Activated T-cell treated with anti-CD3 and anti-CD28 coated beads for 24 hours (primary cell): ENCODE results near the gene TPM3.
A peak's percentile ranks its signal among the peaks of the same experiment; 100 is the strongest.
"Not testable (repeated sequence)": the region's sequence is repeated elsewhere in the genome, so short reads cannot be mapped to it uniquely, and the experiment has no call there.

Experiments
- DNase-seq: peaks from one replicate; pipeline ENCODE4 v3.0.0-alpha.2; 2020; ENCODE audit warnings: low read depth

TPM3 gene

DNA sequence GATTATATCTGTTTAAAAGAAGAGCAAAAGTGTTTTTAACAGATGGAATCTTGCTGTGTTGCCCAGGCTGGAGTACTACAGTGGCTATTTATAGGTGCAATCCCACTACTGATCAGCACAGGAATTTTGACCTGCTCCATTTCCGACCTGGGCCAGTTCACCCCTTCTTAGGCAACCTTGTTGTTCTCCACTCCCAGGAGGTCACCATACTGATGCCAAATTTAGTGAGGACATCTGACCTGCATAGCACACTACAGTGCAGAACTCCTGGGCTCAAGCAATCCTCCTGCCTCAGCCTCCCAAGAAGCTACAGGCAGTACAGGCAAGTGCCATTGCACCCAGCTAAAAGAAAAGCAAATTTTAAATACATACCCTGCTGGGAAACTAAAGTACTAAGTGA, 25.7 kb downstream of the TPM3 start:
- no peak for DNase-seq

DNA sequence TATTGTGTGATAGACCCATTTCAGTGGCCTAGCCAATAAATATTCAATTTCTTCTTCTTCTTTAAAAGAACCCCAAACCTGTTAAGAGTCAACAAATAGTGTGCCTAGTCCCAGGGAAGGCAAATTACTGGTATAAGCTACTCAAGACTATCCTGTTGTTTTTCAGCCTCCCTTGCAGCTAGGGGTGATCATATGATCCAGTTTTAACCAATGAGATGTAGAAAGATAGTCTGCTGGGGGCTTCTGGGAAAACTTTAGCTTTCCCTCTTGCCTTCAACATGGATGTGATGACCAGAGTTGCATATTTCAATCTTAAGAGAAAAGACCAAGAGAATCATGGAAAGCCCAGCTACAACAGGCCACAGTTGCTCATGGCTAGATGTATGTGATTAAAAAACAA, 32.3 kb downstream of the TPM3 start:
- no peak for DNase-seq

DNA sequence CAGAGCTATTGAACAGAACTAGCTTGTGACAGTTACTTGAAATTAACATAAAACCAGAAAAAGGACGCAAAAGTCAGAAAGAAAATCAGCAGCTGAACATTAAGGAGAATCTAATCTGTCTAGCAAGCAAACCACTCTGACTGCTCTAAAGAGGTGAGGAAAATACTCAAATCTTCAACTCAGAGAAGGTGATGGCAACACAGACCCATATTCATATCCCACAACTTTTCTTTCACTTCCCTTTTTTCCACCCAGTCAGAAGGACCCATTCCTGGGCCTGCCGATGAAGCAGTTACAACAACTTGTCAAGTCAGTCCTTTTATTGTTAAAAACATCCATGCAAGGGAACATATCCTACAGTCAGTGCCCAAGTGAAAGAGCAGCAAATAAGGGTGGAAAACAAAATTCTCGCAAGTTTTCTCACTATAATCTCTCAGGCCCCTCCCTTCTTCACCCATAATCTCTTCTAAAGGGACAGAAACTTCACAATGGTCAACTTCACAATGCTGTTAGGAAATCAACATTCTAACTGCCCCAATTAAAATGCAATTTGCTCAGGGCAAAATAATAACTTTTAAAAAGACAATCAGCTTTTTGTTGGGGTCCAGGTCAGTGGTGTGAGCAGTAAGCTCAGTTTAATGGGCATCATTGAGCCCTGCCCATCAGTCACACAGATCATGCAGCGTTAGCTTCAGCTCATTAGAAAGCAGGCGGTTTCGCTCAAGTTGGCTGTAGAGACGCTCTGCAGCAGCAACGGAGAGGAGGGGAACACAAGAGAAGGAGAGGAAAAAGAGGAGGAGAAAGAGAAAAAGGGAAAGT, 33.4 kb downstream of the TPM3 start:
- DNase-seq: no peak

DNA sequence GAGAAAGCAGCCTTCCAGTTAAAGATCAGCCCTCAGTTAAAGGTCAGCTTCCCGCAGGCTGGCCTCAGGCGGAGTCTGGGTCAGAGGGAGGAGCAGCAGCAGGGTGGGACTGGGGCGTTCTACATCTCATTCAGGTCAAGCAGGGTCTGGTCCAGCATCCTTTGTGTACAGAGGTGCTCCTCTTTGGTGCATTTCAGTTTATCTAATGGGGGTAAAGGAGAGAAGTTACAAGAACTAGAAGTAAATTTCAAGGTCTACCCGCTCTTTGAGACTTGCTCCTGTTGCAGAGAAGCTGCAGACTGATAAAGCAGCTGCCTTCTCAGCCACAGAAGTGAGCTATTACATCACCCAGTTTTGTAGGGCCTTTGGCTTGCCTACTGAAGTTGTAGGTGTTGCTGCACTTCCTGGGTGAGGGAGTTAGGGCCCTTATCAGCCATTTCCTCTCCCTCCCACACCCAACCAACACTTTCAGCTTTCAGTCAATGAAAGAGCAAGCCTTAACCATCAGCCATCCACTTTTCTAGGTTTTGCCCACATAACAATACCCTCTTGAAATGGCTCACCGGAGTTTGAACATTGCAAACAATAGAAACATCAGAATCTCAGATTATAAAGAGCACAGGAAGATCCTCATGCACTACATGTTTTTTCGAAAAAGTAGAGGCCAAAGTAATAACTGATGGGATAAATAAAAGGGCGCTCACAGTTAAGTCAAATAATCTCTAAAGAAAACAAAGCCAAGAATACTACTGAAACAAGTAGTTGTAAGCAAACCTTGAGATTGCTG, 34.2 kb downstream of the TPM3 start:
- peak; percentile 61 for DNase-seq

DNA sequence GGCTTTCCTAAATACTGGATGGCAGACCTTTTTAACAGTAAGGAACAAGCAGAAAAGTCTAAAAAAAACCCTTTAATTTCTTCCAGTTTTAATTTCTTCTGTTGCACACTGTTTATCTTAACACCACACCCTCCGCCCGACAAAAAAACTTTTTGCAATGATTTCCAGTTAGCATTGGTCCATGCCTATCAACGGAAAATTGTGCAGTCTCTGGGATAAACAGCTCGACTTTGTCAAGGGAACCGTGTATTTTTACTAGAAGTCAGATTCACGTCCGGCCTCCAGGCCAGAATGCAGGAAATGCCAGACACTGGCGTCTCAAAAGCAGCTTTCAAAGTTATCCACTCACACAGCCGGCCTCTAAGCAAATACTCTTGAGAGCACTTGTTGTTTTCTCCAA, 36.6 kb downstream of the TPM3 start:
- DNase-seq: no peak

DNA sequence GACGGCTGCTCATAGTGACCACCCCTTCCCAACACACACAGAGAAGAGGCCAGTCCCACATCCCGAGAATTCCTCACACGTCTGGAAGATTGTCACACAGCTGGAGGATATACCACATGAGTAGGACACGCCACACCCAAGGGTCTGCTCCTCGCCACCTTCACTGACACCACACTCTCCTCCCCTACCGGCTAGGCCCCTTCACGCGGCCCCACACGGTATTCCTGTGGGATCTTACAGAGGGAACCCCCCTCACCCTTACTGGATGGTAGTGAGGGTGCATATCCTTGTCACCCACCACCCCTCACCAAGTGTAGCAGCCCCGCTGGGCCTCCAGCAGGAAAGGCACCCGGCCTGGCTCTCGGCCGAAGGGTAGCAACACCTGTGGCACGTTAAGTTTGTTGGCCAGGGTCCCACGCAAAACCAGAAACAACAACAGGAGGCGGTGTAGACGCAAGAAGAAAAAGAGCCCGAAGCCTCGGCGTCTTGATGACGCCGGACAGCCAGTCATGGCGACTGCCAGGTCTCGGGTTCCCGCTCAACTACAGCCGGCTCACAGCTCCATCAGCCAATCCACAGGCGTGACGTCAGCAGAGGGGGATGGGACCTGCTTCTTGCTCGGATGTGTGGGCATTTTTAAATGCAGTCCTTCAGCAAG, 37.2 kb downstream of the TPM3 start, which contains the start of gene NUP210L:
Gene NUP210L (minus strand): TSS at position 540 of the 658 bp plus-strand sequence.
- no peak for DNase-seq

DNA sequence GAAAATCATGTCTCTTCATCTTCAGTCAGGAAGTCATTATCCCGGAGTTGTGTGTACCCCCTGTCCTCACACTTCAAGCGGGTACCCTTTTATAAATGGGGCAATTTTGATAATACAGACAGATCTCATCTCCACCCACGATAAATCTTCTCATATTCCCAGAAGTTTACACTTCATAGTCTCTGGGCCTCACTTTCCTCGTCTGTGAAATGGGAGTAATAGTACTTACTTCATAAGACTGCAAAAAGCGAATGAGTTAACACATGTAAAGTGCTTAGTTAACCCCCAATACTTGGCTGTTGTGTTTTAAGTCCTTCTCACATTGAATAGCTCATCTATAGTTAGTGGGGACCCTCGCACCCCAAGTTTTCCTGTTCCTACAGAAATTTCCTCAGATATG, 37.8 kb downstream of the TPM3 start:
- no peak for DNase-seq

DNA sequence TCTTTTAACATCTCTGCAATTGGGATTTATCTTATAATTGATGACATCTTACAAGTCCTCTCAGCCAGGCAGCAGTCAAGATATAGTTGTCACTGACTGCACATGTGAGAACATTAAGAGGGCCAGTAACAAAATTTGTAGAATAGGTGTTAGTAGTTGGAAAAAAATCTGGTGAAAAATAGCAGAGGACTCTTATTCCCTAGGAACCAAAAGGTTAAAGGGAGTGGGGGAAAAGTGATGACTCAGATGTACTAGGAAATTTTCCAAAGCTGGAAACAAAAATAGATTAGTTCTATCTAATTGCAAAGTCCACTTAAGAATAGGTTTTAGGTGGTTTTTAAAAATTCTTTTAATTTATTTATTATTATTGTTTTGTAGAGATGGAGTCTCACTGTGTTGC, 40.6 kb downstream of the TPM3 start:
- no peak for DNase-seq

DNA sequence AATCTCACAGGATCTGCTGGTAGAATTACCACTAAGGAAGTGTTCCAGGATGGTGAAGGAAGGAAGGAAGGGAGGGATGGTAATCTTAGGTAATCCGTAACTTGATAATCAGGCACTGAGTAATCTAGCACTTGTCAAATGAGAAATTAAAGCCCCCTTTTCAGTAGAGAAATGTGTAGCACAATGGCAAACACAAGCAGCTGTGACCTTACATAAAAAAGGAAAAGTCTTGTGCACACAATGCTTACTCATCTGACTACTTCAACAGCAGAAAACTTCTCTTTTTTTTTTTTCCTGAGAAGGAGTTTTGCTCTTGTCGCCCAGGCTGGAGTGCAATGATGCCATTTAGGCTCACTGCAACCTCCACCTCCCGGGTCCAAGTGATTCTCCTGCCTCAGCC, 43.1 kb downstream of the TPM3 start:
- no peak for DNase-seq

DNA sequence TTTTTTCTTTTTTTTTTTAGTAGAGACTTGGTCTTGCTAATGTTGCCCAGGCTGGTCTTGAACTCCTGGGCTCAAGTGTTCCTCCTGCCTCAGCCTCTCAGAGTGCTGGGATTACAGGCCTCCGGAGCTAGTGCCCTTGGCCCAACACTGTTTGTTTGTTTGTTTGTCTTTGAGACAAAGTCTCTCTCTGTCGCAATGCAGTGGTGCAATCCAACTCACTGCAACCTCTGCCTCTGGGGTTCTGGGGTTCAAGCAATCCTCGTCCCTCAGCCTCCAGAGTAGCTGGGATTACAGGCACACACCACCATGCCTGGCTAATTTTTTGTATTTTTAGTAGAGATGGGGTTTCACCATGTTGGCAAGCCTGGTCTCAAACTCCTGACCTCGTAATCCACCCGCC, 44.4 kb downstream of the TPM3 start:
- not testable (repeated sequence) for DNase-seq

DNA sequence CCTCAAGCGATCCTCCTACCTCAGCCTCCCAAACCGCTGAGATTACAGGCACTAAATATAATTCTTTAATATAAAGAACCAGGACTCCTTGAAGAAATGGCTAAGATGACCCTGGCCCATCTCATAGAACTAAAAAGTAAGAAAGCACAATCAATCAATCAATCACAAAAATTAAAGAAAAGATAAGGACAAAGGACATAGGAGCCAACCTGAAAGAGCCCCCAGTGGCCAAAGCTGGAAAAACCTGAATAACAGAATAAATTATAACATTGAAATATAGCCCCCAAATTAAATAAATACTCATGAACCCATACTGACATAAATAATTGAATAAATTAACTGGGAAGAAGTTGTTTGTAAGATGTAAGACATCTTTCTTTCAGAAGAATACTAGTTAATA, 45.9 kb downstream of the TPM3 start:
- no peak for DNase-seq

DNA sequence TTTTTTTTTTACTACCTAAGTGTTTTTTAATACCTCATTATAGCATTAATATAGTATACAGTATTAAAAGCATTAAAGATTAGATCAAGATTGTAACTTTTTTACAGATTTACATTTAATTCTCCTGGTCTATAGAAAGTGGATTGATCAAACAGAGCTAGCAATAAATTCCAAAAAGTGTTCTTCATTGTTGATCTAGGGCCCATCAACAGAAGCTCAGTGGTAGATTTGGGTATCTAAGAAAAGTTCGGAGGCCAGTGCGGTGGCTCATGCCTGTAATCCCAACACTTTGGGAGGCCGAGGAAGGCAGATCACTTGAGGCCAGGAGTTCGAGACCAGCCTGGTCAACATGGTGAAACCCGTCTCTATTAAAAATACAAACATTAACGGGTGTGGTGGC, 49.5 kb downstream of the TPM3 start:
- no peak for DNase-seq

DNA sequence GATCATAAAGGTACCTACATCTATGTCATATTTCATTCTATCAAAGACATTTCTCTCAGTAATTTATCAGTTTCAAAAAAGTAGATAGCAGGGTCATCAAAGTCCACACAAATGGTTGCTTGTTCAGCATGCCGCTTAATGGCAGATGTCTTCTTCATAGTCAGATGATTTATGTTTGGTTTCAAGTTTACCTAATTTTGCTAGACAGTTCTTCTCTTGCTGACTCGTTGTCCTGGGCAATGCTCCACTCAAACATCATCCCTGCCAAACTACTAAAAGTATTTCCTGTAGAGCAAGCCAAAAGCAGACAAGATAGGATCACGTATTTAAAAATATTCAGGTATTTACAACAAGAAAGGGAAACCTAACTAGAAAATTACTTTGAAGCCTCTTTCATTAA, 50.7 kb downstream of the TPM3 start:
- no peak for DNase-seq

DNA sequence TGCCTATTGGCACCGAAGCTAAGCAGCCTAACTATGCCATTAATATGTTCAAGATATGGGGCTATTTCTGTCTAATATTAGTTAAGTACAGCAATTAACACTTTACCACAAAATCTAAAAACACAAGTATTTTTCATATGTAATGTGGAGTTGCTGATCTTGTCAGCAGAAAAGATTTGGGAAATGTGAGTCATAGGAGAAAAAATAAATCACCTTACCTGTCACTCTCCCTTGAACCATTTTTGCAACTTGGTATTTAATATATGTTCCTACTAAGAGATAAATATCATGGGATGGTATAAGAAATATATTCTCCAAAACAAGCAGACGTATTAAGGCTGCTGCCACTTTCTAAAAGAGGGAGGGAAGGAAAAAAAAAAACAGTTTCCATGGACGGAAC, 54.0 kb downstream of the TPM3 start:
- no peak for DNase-seq

DNA sequence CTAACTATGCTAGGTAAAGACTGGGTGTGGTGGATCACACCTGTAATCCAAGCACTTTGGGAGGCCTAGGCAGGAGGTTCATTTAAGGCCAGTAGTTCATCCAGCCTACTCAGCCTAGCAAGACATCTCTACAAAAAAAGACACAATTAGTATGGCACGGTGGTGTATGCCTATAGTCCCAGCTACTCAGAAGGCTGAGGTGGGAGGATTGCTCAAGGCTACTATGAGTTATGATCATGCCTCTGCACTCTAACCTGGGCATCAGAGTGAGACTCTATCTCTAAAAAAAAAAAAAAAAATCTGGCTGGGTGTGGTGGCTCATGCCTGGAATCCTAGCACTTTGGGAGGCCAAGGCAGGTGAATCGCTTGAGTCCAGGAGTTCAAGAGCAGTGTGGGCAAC, 58.6 kb downstream of the TPM3 start:
- no peak for DNase-seq

DNA sequence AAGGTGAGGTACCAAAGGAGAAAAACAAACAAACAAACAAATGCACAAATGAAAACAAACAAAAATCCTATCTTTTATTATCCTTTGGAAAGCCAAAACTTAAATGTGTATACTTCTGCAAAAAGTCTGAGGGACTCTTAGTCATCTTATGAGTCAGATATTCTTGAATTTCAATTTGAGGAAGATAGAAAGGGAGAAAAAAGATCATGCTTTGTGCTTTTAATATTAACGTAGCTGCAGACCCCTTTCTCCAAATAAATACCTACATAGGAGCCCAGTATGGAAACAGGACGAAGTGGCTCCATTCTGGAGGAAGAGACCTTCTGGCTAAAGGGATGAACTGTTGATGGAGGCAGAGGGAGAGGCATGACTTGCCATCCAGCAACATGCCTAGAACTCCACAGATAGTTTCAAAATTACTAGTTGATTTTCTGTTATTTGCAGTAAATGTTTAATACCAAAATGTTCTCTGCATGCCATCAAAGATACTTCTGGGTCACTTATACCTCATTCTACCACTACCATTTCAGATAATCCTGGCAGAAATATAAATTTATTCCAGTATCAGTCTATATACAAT, 62.4 kb downstream of the TPM3 start:
- DNase-seq: no peak

DNA sequence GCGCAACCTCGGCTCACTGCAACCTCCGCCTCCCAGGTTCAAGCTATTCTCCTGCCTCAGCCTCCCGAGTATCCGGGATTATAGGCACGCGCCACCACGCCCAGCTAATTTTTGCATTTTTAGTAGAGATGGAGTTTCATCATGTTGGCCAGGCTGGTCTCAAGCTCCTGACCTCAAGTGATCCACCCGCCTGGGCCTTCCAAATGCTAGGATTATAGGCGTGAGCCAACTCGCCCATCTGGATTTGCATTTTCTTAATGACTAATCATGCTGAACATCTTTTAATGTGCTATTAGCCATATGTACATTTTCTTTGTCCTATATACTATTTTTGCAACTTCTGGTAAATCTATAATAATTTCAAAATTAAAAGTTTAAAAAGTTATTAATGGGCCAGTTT, 68.7 kb downstream of the TPM3 start:
- DNase-seq: not testable (repeated sequence)

DNA sequence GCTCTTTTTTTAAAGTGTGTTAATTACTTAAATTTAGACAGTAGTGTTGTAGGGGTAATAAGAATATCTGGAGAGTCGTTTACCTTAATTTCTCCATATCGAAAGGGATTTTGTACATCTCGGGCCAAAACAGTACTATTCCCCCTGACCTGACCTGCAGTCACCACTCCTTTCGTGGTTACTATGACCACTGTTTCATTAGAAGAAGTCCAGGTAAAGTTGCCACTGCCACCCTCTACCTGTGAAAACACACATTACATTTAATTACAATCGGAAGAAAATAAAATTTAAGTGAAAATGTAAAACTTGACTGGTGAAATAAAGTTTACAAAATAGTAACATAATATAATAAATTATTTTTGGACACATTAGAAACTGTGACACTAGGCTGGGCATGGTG, 74.3 kb downstream of the TPM3 start:
- DNase-seq: no peak

DNA sequence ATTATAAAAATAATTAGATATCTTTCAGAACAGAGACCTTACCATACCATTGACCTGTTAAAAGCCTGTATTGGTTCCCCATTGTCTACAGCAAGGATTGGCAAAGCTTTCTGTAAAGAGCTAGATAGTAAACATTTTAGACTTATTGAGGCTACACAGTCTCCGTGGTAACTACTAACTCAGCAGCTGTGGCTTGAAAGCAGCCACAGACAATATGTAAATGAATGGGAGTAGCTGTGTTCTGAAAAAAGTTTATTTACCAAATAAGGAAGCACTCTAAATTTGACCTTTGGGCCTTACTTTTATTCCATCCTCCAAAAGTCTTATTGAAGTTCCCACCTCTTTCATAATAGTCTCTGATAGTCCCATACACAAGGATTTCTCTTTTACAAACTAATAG, 76.7 kb downstream of the TPM3 start:
- no peak for DNase-seq
